PC-9 (cell line): ENCODE results near the gene USP44.

Source experiments
- CTCF ChIP-seq: fragments of 200-600 bp; sonication (generic); conservative IDR thresholded peaks from 2 replicates; pipeline ENCODE4 v1.6.1; 2017; ENCODE audit warnings: mixed run types, antibody characterized with exemption, mild to moderate bottlenecking, moderate library complexity
- EZH2 ChIP-seq: fragments of 200-600 bp; sonication (generic); IDR thresholded peaks from 2 replicates; pipeline ENCODE4 v1.8.0; 2017; ENCODE audit warnings: antibody characterized with exemption, low read depth

GRCh38 chr12:95504140-95504539 lies 47.1 kb downstream of the USP44 start:
- TF ChIP-seq CTCF (no peak), EZH2 (no peak)
